Astrocyte (in vitro differentiated cells and primary cell): ENCODE measurements around the gene AVPR2. TPM values are rescaled to one million over a fixed set of nuclear protein-coding genes. Genes with fewer than 3 reads are reported as not detected.

Experiments used
- DNase-seq: peaks from one replicate; pipeline ENCODE4 v3.0.0-alpha.2; 2010; ENCODE audit warnings: low read depth
- FAIRE-seq: peaks from 2 replicates; lab custom pipeline; 2011; peaks lifted over from hg19 to GRCh38; lab: Jason Lieb, UNC
- H2AFZ ChIP-seq: 2 replicates; pipeline ENCODE4 v1.6.0; 2012; ENCODE audit warnings: low read depth, low read length, inconsistent platforms
- H3K27ac ChIP-seq: 2 replicates; pipeline ENCODE4 v1.5.1; 2011; ENCODE audit warnings: low read depth, low read length, inconsistent platforms
- H3K27me3 ChIP-seq: 2 replicates; pipeline ENCODE4 v1.6.0; 2011; ENCODE audit warnings: low read length, inconsistent platforms; ENCODE audit not compliant: insufficient read depth
- H3K36me3 ChIP-seq: 2 replicates; pipeline ENCODE4 v1.5.1; 2011; ENCODE audit warnings: low read length, inconsistent platforms; ENCODE audit not compliant: insufficient read depth
- H3K4me1 ChIP-seq: 2 replicates; pipeline ENCODE4 v1.5.1; 2011; ENCODE audit warnings: low read length, inconsistent platforms; ENCODE audit not compliant: insufficient read depth
- H3K4me2 ChIP-seq: 2 replicates; pipeline ENCODE4 v1.6.0; 2012; ENCODE audit warnings: low read length, inconsistent platforms
- H3K4me3 ChIP-seq: 2 replicates; pipeline ENCODE4 v1.5.1; 2011; ENCODE audit warnings: low read depth, mild to moderate bottlenecking, low read length, inconsistent platforms; ENCODE audit not compliant: insufficient read depth
- H3K79me2 ChIP-seq: 2 replicates; pipeline ENCODE4 v1.6.0; 2012; ENCODE audit warnings: mild to moderate bottlenecking, low read length, inconsistent platforms; ENCODE audit not compliant: insufficient read depth
- H3K9ac ChIP-seq: 2 replicates; pipeline ENCODE4 v1.6.0; 2012; ENCODE audit warnings: mild to moderate bottlenecking, low read length, inconsistent platforms
- H3K9me3 ChIP-seq: 2 replicates; pipeline ENCODE4 v1.5.1; 2012; ENCODE audit warnings: low read depth, mild to moderate bottlenecking, low read length, inconsistent platforms; ENCODE audit not compliant: insufficient read depth
- H4K20me1 ChIP-seq: 2 replicates; pipeline ENCODE4 v1.6.0; 2012; ENCODE audit warnings: low read length, inconsistent platforms; ENCODE audit not compliant: insufficient read depth
- H3K27ac Mint-ChIP-seq: one replicate; pipeline ENCODE4 v1.8.0; 2021; ENCODE audit warnings: mild to moderate bottlenecking, mixed read lengths; ENCODE audit not compliant: unreplicated experiment
- H3K27me3 Mint-ChIP-seq: one replicate; pipeline ENCODE4 v1.8.0; 2021; ENCODE audit warnings: low read depth, mixed read lengths; ENCODE audit not compliant: unreplicated experiment
- H3K36me3 Mint-ChIP-seq: one replicate; pipeline ENCODE4 v1.8.0; 2021; ENCODE audit warnings: low read depth, mixed read lengths; ENCODE audit not compliant: unreplicated experiment
- H3K4me1 Mint-ChIP-seq: one replicate; pipeline ENCODE4 v1.8.0; 2021; ENCODE audit warnings: low read depth, mixed read lengths; ENCODE audit not compliant: unreplicated experiment
- H3K4me3 Mint-ChIP-seq: one replicate; pipeline ENCODE4 v1.8.0; 2021; ENCODE audit warnings: mild to moderate bottlenecking, moderate library complexity, mixed read lengths; ENCODE audit not compliant: unreplicated experiment
- H3K9me3 Mint-ChIP-seq: one replicate; pipeline ENCODE4 v1.8.0; 2021; ENCODE audit warnings: mild to moderate bottlenecking, mixed read lengths; ENCODE audit not compliant: unreplicated experiment
- EZH2 ChIP-seq: IDR thresholded peaks from 2 replicates; pipeline ENCODE4 v1.6.1; 2012; ENCODE audit warnings: mild to moderate bottlenecking, low read length, inconsistent platforms; ENCODE audit not compliant: insufficient read depth
- total RNA-seq: library from RNA; stranded (reverse); gene quantifications from 2 replicates; pipeline ENCODE4 v1.2.1, GENCODE V29; 2021
- TF ChIP-seq, protein P1 (sequence below): IDR thresholded peaks from 2 replicates; pipeline ENCODE4 v1.5.1; 2011; ENCODE audit warnings: low read depth, mild to moderate bottlenecking, inconsistent platforms, low read length, moderate library complexity; ENCODE audit not compliant: insufficient read depth

The AVPR2 gene
- total RNA-seq, 1 donor from 2014 or later, result not detected

GRCh38 chrX:153955228-153955732 is 50.8 kb downstream of the AVPR2 start:
- Mint-ChIP-seq H3K27me3 (no peaks in the 10 kb centered on the region), H3K4me3 (no peak overlapping the region), H3K9me3 (no peaks in the 10 kb centered on the region), H3K36me3 (peaks cover 5% of the 10 kb centered on the region), H3K4me1 (peaks cover 2% of the 10 kb centered on the region), H3K27ac (no peak overlapping the region)
- Histone ChIP-seq H3K36me3 (peaks cover 6% of the 10 kb centered on the region), H3K4me2 (no peak overlapping the region), H3K4me1 (peaks cover 4% of the 10 kb centered on the region), H3K27me3 (no peaks in the 10 kb centered on the region), H3K27ac (no peak overlapping the region), H2AFZ (no peak overlapping the region), H3K79me2 (peaks cover 7% of the 10 kb centered on the region), H4K20me1 (no peaks in the 10 kb centered on the region), H3K9me3 (no peaks in the 10 kb centered on the region), H3K4me3 (no peak overlapping the region), H3K9ac (no peak overlapping the region)
- FAIRE-seq, result no peak
- no peak for TF ChIP-seq EZH2
- TF ChIP-seq, protein P1, sequence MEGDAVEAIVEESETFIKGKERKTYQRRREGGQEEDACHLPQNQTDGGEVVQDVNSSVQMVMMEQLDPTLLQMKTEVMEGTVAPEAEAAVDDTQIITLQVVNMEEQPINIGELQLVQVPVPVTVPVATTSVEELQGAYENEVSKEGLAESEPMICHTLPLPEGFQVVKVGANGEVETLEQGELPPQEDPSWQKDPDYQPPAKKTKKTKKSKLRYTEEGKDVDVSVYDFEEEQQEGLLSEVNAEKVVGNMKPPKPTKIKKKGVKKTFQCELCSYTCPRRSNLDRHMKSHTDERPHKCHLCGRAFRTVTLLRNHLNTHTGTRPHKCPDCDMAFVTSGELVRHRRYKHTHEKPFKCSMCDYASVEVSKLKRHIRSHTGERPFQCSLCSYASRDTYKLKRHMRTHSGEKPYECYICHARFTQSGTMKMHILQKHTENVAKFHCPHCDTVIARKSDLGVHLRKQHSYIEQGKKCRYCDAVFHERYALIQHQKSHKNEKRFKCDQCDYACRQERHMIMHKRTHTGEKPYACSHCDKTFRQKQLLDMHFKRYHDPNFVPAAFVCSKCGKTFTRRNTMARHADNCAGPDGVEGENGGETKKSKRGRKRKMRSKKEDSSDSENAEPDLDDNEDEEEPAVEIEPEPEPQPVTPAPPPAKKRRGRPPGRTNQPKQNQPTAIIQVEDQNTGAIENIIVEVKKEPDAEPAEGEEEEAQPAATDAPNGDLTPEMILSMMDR, result no peak
- no peak for DNase-seq

- H3K9ac ChIP-seq, result no peak overlapping the region
- no peaks in the 10 kb centered on the region for H3K4me1 Mint-ChIP-seq
Observed at GRCh38 chrX:153956044-153956907, 51.8 kb downstream of the AVPR2 start.

More at GRCh38 chrX:153956044-153956907, 51.8 kb downstream of the AVPR2 start:
- no peak overlapping the region for H2AFZ ChIP-seq
- no peaks in the 10 kb centered on the region for H3K27me3 Mint-ChIP-seq
- H3K27ac Mint-ChIP-seq, result no peak overlapping the region
- H3K27ac ChIP-seq, result no peak overlapping the region
- TF ChIP-seq, protein P1, result no peak
- no peak for TF ChIP-seq EZH2
- no peak overlapping the region for H3K4me3 Mint-ChIP-seq
- DNase-seq, result no peak
- H3K9me3 ChIP-seq, result no peaks in the 10 kb centered on the region
- H3K27me3 ChIP-seq, result no peaks in the 10 kb centered on the region
- H3K36me3 ChIP-seq, result peaks cover 5% of the 10 kb centered on the region
- no peak for FAIRE-seq
- peaks cover 4% of the 10 kb centered on the region for H3K4me1 ChIP-seq
- H3K4me2 ChIP-seq, result no peak overlapping the region
- no peaks in the 10 kb centered on the region for H3K9me3 Mint-ChIP-seq
- H3K79me2 ChIP-seq, result peaks cover 14% of the 10 kb centered on the region
- H3K36me3 Mint-ChIP-seq, result peaks cover 7% of the 10 kb centered on the region
- no peak overlapping the region for H3K4me3 ChIP-seq
- H4K20me1 ChIP-seq, result peaks cover 7% of the 10 kb centered on the region

Other genes starting within 250 kb of the AVPR2 start
- gene PNCK, start 230.9 kb upstream of the AVPR2 start, total RNA-seq, result 0.65 and 1.1 TPM in 2 replicates
- 52.6 and 57.9 TPM in 2 replicates for gene SLC6A8, start 216.7 kb upstream of the AVPR2 start, total RNA-seq
- 219 and 222 TPM in 2 replicates for gene BCAP31, start 180.3 kb upstream of the AVPR2 start, total RNA-seq
- 27.2 and 30.5 TPM in 2 replicates for gene ABCD1, start 179.8 kb upstream of the AVPR2 start, total RNA-seq
- gene PLXNB3, start 140.4 kb upstream of the AVPR2 start, total RNA-seq, result 5.3 and 5.4 TPM in 2 replicates
- gene SRPK3, start 123.6 kb upstream of the AVPR2 start, total RNA-seq, result not detected in 2 replicates
- 40.0 and 41.9 TPM in 2 replicates for gene IDH3G, start 110.3 kb upstream of the AVPR2 start, total RNA-seq
- 252 and 299 TPM in 2 replicates for gene SSR4, start 110.0 kb upstream of the AVPR2 start, total RNA-seq
- 9.9 and 13.1 TPM in 2 replicates for gene PDZD4, start 74.1 kb upstream of the AVPR2 start, total RNA-seq
- 347 and 353 TPM in 2 replicates for gene L1CAM, start 18.5 kb upstream of the AVPR2 start, total RNA-seq
- gene ARHGAP4, start 21.6 kb downstream of the AVPR2 start, total RNA-seq, result 3.9 and 4.3 TPM in 2 replicates
- 134 and 144 TPM in 2 replicates for gene NAA10, start 30.4 kb downstream of the AVPR2 start, total RNA-seq
- 1.7 and 2.2 TPM in 2 replicates for gene RENBP, start 40.0 kb downstream of the AVPR2 start, total RNA-seq
- gene HCFC1, start 67.1 kb downstream of the AVPR2 start, total RNA-seq, result 58.1 and 61.2 TPM in 2 replicates
- gene TMEM187, start 68.1 kb downstream of the AVPR2 start, total RNA-seq, result 8.6 and 10.6 TPM in 2 replicates
- 67.6 and 69.6 TPM in 2 replicates for gene IRAK1, start 115.2 kb downstream of the AVPR2 start, total RNA-seq
- gene MECP2, start 193.0 kb downstream of the AVPR2 start, total RNA-seq, result 29.2 and 36.2 TPM in 2 replicates
- not detected in 2 replicates for gene OPN1LW, start 239.6 kb downstream of the AVPR2 start, total RNA-seq